Mesenteric fat pad (tissue), 1 donor: Measurements from ENCODE around the gene NDUFAF8. TPM values are rescaled to one million over a fixed set of nuclear protein-coding genes. Genes with fewer than 3 reads are reported as not detected.

ENCODE experiments used
- DNase-seq: peaks from one replicate; pipeline ENCODE4 v3.0.0-alpha.2; 2020; ENCODE audit warnings: low spot score
- total RNA-seq: library from RNA; stranded (reverse); fragmentation: NEBNext Ultra II Directional; extraction: Animal tissue kit (Norgen Biotek cat#: 25700); gene quantifications from one replicate; pipeline ENCODE4 v1.2.1, GENCODE V29; 2021
- donor health status: DM: yes; HTN: yes; CAD: no.

Gene NDUFAF8
- total RNA-seq, 1 donor from 2014 or later: 46.2 TPM

DNA sequence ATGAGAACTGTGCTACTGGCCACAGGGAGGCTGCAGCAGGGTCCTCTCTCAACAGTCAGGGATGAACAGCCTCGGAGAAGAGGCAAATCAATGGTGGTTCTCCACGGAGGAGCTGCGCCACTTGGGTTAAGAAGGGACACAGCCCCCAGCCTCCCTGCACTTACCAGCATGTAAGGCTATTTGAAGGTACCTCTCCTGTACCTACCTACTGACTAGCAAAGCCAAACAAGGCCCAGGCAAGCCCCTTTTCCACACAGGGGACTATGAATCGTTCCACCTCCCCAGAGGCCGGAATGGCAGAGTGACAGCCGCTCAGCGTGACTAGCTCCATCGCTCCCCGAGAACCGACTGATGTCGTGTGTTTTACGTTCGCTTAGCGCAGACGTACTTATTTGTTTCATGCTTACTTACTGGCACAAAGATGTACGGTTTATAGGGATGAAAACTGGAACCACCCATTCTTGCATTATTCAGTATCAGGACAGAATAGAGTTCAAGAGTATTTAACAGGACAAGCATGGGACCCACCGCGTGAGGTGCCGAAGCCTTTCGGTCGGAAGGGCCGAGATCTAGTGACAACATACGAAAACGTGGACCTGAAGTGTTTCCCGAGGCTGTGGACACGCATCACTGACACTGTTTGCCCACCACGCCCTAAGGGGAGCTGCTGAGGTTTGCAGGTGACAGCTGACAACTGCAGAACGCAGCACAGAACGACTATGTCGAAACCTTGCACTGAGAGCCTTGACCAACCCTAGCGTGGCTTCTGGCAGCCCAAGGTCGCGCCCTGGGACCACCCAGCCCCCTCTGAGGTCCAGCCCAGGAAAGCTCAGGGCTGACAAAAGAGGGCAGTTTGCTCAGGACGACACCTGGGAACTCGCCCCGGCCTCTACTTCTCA, 1.3 kb upstream of the NDUFAF8 start:
- no peak for DNase-seq

DNA sequence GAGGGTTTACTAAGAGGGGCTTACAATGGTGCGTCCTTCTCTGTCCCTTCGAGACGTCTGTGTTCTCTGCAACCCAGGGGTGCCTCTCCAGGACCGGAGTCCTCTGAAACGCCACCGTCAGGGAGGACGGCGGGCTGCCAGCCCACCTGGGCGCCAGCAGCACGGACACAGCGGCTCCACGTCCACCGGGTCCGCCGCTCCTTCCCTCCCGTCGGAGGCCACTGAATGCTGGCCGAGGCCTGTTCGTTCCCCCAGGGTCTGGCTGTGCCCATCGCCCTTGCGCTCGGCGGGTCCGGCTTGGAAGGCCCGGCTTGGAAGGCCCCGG, 666 bp upstream of the NDUFAF8 start:
- no peak for DNase-seq

DNA sequence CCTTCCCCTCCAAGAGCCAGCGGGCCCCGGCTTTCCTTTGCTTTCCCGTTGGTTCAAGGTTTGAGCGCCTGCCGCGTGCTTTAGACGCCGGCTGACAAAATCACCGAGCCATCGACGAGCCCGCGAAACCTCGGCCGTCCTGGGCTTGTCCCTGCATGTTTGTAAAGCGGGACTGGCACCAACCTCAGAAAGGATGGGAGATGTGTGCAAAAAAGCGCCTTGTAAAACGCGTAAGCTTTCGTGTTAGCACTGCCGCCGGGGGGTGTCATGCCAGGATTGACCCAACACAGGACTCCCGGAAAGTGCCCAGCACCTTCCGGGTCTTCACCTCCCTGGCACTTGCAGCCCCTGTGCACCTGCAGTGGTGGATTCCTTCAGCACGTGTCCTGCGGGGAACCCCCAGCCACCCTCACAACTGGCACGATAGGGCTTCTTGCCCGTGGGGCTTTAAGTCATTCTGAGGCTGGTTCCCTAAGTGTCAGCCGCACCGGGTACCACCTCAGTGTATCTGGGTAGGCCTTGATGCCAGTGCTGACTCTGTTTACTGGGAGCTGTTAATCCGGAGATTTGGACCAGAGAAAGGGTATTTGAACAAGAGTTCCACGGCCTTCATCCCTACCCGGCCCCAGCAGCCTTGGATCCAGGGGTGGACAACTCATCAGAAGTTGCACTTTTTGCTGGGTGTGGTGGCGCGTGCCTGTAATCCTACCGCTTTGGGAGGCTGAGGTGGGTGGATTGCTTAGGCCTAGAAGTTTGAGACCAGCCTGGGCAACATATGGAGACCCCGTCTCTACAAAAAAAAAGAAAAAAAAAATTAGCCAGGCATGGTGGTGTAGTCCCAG, 817 bp downstream of the NDUFAF8 start:
- DNase-seq: no peak

GRCh38 chr17:81240761-81241160, 1.6 kb downstream of the NDUFAF8 start:
- no peak for DNase-seq

DNA sequence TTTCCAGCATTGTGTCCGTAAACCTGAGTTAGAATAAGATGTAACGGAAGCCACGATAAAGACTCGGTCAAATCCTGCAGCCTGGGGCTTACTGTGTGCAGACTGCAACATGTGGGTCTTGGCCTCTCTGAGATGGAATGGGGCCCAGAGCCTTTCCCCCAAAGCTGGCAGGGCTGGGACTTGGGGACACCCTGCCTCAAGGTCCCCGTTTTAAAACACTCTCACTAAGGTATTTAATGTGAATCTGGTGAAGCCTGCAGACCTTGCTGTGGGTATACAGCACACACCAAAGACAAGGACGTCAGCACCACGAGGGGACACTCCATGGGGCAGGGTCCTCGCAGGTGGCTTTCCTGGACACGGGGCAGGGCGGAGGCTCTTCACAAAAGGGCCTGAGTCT, 2.1 kb downstream of the NDUFAF8 start:
- DNase-seq: no peak

- DNase-seq: no peak
Measured at GRCh38 chr17:81241648-81242420, 2.7 kb downstream of the NDUFAF8 start.

GRCh38 chr17:81242421-81243332, 3.6 kb downstream of the NDUFAF8 start:
- DNase-seq: no peak

DNA sequence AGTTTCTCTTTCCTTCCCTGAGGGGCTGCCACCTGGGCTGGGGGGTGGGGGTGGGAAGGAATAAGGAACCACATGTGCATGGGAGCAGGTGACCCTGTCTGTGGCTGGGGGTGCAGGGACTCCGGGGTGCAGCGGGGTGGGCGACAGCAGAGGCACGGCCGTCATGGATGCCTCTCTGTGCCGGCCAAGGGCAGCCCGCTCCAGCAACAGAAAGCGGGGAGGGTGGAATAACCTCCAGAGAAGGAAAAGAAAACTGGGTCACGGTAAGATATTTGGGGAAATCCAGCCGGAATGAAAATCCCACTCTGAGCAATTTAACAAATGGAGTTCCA, 4.2 kb downstream of the NDUFAF8 start:
- no peak for DNase-seq

- no peak for DNase-seq
Measured at GRCh38 chr17:81244358-81245023, 5.4 kb downstream of the NDUFAF8 start.

DNA sequence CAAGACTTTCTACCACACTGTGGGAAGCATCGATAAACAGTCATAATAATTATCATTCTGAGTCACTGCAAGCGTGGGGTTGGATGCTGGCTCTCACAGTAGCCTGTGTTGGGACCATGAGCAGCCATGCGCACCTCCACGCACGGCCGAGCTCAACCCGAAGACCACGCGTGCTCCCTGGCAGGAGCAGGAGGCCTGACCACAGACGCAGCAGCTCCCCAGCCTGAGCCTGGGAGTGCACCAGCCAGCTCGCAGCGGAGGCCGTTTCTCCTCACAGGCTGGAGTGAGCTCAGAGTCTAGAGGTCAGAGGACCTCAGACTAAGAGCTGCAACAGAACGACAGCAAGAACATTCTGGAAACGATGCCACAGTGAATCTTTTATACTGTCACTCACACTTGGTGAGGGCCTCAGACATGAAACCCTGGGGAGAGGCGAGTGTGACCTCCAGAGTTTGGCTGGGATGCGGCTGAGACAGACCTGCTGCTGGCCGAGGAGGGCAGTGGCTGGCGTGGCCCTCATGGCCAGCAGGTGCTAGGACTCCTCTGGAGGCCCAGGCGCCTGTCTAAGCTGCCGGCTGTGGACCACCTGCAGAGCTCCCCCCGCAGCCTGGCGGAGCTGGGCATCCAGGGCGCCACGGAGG, 6.0 kb downstream of the NDUFAF8 start:
- no peak for DNase-seq

DNA sequence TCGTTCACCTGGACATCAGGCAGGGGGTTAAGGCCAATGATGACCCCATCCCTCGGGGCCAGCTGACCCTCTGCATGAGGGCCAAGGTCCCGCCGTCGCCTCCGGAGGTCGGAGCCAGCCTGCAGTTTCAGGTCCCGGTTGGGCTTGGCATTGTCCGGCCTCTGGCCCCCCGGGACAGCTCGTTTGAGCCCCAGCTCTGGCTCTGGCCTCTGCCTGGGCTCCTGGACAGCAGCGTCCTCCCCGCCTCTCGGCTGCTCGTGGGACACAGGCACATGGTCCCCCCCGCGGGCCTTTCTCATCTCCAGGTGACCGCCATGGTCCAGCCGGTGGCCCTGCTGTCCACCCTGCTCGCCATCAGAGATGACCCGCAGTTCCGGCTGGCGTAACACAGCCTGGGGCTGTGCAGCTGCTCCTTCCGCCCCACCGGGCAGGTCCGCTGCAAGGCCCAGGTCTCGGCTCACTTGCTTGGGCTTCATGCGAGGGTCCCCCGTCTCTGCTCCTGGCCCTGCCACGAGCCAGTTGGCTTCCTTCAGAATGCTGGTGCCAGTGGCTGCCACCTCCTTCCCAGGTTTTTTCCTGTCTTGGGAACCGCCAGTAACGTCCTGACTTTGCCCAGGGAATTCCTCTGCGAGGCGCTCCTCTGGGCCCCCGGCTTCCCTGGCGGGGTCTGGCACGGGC, 6.7 kb downstream of the NDUFAF8 start:
- DNase-seq: no peak

GRCh38 chr17:81246343-81246670, 7.2 kb downstream of the NDUFAF8 start:
- DNase-seq: no peak

DNA sequence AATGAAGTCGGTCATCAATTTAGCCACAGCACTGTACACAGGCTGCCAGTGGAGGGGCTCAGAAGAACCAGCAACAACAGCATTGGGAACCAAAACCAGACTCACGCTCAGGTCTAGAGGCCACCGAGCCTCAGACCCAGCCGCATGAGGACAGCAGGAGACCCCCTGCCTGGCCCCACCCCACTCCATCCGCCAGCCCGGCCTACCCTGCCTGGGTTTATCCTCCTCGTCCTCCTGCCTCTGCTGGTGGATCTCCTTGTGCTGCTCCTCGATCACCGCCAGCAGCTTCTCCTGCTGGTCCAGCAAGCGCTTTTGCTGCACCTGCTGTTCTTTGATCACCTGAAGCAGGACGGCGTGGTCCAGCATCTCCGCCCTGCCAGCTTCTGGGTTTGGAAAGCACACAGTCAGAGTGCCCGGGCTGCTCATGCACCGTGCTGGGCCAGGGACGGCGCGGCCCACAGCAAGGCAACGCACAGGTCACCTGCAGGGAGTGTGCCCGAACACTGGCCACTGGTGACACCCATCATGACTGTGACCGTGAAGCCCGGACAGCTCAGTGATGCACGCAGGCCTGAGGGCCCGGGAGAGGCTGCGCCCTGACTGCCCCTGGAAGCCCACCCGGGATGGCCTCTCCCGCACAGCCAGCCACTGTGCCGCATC, 7.7 kb downstream of the NDUFAF8 start:
- no peak for DNase-seq

DNA sequence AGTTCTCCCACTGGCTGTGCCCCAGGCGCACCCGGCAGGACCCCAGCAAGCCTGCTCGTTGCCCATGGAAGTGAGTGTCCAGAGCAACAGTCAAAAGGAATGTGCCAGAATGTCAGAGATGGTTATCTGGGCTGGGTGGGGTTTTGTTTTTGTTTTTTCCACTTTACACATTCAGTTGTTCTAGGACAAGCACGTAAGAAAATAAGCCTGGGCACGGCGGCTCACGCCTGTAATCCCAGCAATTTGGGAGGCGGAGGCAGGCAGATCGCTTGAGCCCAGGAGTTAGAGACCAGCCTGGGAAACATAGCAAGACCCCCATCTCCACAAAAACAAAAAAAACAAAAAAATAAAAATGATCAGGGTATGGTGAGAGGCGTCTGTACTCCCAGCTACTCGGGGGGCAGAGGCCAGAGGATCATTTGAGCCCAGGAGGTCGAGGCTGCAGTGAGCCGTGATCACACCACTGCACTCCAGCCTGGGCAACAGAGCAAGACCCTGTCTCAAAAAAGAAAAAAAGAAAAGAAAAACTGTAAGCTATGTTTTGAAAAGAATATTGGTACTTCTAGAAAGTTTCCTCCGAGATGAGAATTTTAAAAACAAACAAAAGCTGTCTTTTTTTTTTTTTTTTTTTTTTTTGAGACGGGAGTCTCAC, 8.3 kb downstream of the NDUFAF8 start:
- no peak for DNase-seq

DNA sequence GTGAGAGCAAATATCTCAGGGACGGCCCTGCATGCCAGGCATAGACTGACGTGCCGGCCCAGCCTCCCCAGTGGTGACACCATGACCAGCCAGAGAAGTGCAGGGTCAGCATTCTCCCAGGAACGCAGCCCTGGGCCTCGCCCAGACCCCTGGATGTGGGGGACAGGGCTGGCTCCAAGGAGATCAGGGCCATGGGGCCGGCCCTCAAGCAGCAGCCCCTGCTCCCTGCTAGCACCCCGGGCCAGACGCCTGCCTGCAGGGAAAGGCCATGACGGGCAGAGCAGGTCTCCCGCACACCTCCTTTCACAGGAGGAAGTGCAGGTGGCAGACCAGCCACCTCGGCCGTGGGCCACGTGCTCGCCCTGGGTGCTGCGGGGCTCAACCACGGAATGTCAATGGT, 9.5 kb downstream of the NDUFAF8 start:
- DNase-seq: no peak

DNA sequence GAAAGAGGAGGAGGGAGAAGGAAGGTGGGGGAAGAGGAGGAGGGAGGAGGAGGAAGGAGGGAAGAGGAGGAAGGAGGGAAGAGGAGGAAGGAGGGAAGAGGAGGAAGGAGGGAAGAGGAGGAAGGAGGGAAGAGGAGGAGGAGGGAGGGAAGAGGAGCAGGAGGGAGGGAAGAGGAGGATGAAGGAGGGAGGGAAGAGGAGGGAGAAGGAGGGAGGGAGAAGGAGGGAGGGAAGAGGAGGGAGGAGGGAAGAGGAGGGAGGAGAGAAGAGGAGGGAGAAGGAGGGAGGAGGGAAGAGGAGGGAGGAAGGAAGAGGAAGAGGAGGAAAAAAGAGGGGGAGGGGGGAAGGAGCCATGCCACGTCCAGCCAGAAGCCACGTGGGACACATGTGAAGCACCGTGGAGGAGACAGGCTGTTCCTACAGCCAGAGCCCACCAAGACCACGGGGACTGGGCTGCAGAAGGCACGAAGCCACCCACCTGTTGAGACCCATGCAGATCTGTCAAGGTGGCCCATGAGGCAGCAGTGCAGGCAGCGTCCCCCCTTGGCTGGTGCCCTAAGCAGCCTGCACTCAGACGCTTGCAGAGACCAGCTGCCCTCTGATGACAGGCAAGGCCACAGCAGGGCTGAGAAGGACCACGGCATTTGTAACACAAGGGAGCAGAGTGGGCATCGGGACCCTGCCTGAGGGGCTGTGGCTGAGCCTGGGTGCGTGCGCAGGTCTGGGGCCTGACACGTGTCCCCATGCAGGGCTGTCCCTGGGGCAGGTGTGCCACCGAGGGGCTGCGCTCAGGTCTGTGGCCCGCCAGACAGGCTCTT, 10.3 kb downstream of the NDUFAF8 start:
- DNase-seq: no peak
